ENCODE data around the gene CKAP4. TPM values are rescaled to one million over a fixed set of nuclear protein-coding genes. Genes with fewer than 3 reads are reported as not detected.

CKAP4 gene
- total and polyA plus RNA-seq, 2 experiments from 2014 or later: 32.3 to 58.8 TPM

DNA sequence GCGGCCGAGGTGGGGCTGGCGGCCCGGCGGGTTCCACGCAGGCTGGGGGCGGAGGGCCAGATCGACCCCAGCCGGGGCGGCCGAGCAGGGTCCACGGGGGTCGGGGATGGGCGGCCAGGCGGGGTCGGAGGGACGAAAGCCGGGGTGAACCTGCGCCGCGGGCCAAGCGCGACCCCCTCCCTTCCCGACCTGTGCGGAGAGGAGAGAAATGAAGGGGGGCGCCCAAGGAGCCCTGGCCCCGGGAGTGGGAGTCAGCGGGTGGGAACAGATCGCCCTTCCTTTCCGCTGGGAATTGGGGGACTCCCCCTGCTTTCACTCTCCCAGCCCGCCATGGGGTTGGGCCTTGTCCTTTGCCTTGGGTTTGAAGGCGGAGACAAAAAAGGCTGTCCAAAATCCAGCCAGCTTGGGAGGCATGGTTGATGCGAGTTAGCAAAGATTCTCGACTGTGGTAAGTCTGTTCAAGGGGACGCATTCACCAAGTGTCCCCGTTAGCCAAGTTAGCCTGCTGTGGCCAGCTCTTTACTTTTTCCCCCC lies 559 bp upstream of the CKAP4 start:
- DNase-seq (ENCODE audit: low spot score) (peak; percentile 59), ATAC-seq (peak; percentile 51)
- Mint-ChIP-seq H3K27ac (no peak overlapping the region), H3K36me3 (ENCODE audit: low read depth) (peaks cover 7% of the 10 kb centered on the region; the same call in 2 of the 3 replicates), H3K4me1 (peaks cover 29% of the 10 kb centered on the region), H3K4me3 (peak overlapping the region; percentile 82), H3K27me3 (ENCODE audit: insufficient read depth, low read depth, poor library complexity) (peaks cover 9% of the 10 kb centered on the region), H3K9me3 (no peaks in the 10 kb centered on the region)
- no peak overlapping the region for H3K27ac ChIP-seq (ENCODE audit: low read depth)
- H3K36me3 ChIP-seq (ENCODE audit: insufficient read depth): no peaks in the 10 kb centered on the region
- peak overlapping the region; percentile 96 for H3K4me2 ChIP-seq
- no peaks in the 10 kb centered on the region for H3K9me2 ChIP-seq (ENCODE audit: insufficient read depth)
- no peaks in the 10 kb centered on the region for H3F3A ChIP-seq (replicated peaks; ENCODE audit: low read depth)
- peak overlapping the region; percentile 85 for H3K4me3 ChIP-seq
- peaks cover 24% of the 10 kb centered on the region for H3K79me2 ChIP-seq (replicated peaks; ENCODE audit: insufficient read depth)
- 0 out of 2 replicates have a peak, but pooled peaks cover 6% of the 10 kb centered on the region for H3K27me3 ChIP-seq (ENCODE audit: insufficient read depth)
- H3K4me1 ChIP-seq (ENCODE audit: insufficient read depth): peaks cover 26% of the 10 kb centered on the region; the same call in 1 of the 2 replicates
- peaks cover 10% of the 10 kb centered on the region; the same call in 1 of the 2 replicates for H4K20me1 ChIP-seq (replicated peaks; ENCODE audit: insufficient read depth)
- TF ChIP-seq, protein P1, sequence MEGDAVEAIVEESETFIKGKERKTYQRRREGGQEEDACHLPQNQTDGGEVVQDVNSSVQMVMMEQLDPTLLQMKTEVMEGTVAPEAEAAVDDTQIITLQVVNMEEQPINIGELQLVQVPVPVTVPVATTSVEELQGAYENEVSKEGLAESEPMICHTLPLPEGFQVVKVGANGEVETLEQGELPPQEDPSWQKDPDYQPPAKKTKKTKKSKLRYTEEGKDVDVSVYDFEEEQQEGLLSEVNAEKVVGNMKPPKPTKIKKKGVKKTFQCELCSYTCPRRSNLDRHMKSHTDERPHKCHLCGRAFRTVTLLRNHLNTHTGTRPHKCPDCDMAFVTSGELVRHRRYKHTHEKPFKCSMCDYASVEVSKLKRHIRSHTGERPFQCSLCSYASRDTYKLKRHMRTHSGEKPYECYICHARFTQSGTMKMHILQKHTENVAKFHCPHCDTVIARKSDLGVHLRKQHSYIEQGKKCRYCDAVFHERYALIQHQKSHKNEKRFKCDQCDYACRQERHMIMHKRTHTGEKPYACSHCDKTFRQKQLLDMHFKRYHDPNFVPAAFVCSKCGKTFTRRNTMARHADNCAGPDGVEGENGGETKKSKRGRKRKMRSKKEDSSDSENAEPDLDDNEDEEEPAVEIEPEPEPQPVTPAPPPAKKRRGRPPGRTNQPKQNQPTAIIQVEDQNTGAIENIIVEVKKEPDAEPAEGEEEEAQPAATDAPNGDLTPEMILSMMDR (conservative IDR thresholded peaks at IDR 0.05; ENCODE audit: low read depth in 2 of 2): no peak
- TF ChIP-seq EZH2phosphoT487 (IDR thresholded peaks at IDR 0.05; ENCODE audit: unreplicated experiment) (no peak), ZNF462 (CRISPR knock-in tag; IDR thresholded peaks at IDR 0.05) (no peak), ZNF331 (CRISPR knock-in tag; IDR thresholded peaks at IDR 0.05; ENCODE audit: low read depth) (no peak), REST (IDR thresholded peaks at IDR 0.05; ENCODE audit: unreplicated experiment) (no peak), NANOG (IDR thresholded peaks at IDR 0.05; ENCODE audit: borderline replicate concordance) (no peak), POLR2AphosphoS5 (IDR thresholded peaks at IDR 0.05; ENCODE audit: low read depth) (no peak)
- peak overlapping the region; percentile 99 for H2AFZ ChIP-seq
